SK-N-SH treated with all-trans-retinoic acid at 6 μM for 48 hours (cell line): Measurements from ENCODE around the gene SCFD2.

Experiments used
- ATAC-seq: fragments of 200-7000 bp; cut with Tn5 transposase; 3 replicates; pipeline ENCODE4 v1.9.1; 2020; ENCODE audit warnings: mild to moderate bottlenecking, moderate library complexity
- ARNTL ChIP-seq: fragments of 450-650 bp; formaldehyde crosslinking; IDR thresholded peaks from 2 replicates; pipeline ENCODE4 v1.5.0; 2020; ENCODE audit warnings: low read depth, mild to moderate bottlenecking, moderate library complexity, borderline replicate concordance
- BACH2 ChIP-seq: fragments of 250-450 bp; sonication (Bioruptor Pico); IDR thresholded peaks from 2 replicates; pipeline ENCODE4 v1.9.0; 2021; ENCODE audit warnings: mild to moderate bottlenecking, borderline replicate concordance
- CSDC2 ChIP-seq: fragments of 250-450 bp; sonication (Bioruptor Pico); IDR thresholded peaks from 2 replicates; pipeline ENCODE4 v1.5.0; 2020; ENCODE audit warnings: mild to moderate bottlenecking, moderate library complexity
- CSRNP3 ChIP-seq: fragments of 250-450 bp; sonication (Bioruptor Pico); IDR thresholded peaks from 2 replicates; pipeline ENCODE4 v1.5.1; 2021; ENCODE audit warnings: mild to moderate bottlenecking, moderate library complexity
- ESRRG ChIP-seq: fragments of 250-450 bp; sonication (Bioruptor Pico); IDR thresholded peaks from 2 replicates; pipeline ENCODE4 v1.6.1; 2021; ENCODE audit warnings: mild to moderate bottlenecking
- ISL1 ChIP-seq: fragments of 250-450 bp; sonication (Bioruptor Pico); IDR thresholded peaks from 2 replicates; pipeline ENCODE4 v2.1.2; 2022; ENCODE audit warnings: mild to moderate bottlenecking, moderate library complexity
- OSR1 ChIP-seq: fragments of 250-450 bp; sonication (Bioruptor Pico); IDR thresholded peaks from 2 replicates; pipeline ENCODE4 v1.8.0; 2022; ENCODE audit warnings: moderate library complexity, mild to moderate bottlenecking, inconsistent platforms
- RARB ChIP-seq: fragments of 250-450 bp; sonication (Bioruptor Pico); IDR thresholded peaks from 2 replicates; pipeline ENCODE4 v1.8.0; 2021; ENCODE audit warnings: mild to moderate bottlenecking, moderate library complexity
- SNAI2 ChIP-seq: fragments of 250-450 bp; sonication (Bioruptor Pico); IDR thresholded peaks from 2 replicates; pipeline ENCODE4 v1.5.0; 2020; ENCODE audit warnings: mild to moderate bottlenecking, moderate library complexity
- TCF4 ChIP-seq: fragments of 250-450 bp; sonication (Bioruptor Pico); IDR thresholded peaks from 2 replicates; pipeline ENCODE4 v1.8.0; 2021; ENCODE audit warnings: mild to moderate bottlenecking, moderate library complexity, borderline replicate concordance
- TOX ChIP-seq: fragments of 250-450 bp; sonication (Bioruptor Pico); IDR thresholded peaks from 2 replicates; pipeline ENCODE4 v1.8.0; 2021; ENCODE audit warnings: mild to moderate bottlenecking, moderate library complexity, borderline replicate concordance
- ZC3H10 ChIP-seq: fragments of 250-450 bp; sonication (Bioruptor Pico); IDR thresholded peaks from 2 replicates; pipeline ENCODE4 v1.5.1; 2021; ENCODE audit warnings: mild to moderate bottlenecking, moderate library complexity
- ZFP3 ChIP-seq: fragments of 250-450 bp; sonication (Bioruptor Pico); IDR thresholded peaks from 2 replicates; pipeline ENCODE4 v1.5.0; 2020; ENCODE audit warnings: mild to moderate bottlenecking, moderate library complexity
- ZFP30 ChIP-seq: fragments of 450-650 bp; formaldehyde crosslinking; IDR thresholded peaks from 2 replicates; pipeline ENCODE4 v1.5.0; 2022; ENCODE audit warnings: mild to moderate bottlenecking, moderate library complexity
- ZNF565 ChIP-seq: fragments of 450-650 bp; formaldehyde crosslinking; conservative IDR thresholded peaks from 2 replicates; pipeline ENCODE4 v1.5.0; 2020; ENCODE audit warnings: low read depth, mild to moderate bottlenecking, moderate library complexity
- ZNF8 ChIP-seq: fragments of 450-650 bp; formaldehyde crosslinking; IDR thresholded peaks from 2 replicates; pipeline ENCODE4 v1.5.0; 2020; ENCODE audit warnings: mild to moderate bottlenecking, moderate library complexity
- TF ChIP-seq, protein P1 (sequence below): fragments of 250-450 bp; sonication (Bioruptor Pico); IDR thresholded peaks from 2 replicates; pipeline ENCODE4 v1.8.0; 2021; ENCODE audit warnings: low read depth, mild to moderate bottlenecking, moderate library complexity, borderline replicate concordance
- TF ChIP-seq, protein P2 (sequence below): fragments of 250-450 bp; sonication (Bioruptor Pico); IDR thresholded peaks from 2 replicates; pipeline ENCODE4 v1.5.1; 2020; ENCODE audit warnings: low read depth, mild to moderate bottlenecking, moderate library complexity
- TF ChIP-seq, protein P3 (sequence below): fragments of 250-450 bp; sonication (Bioruptor Pico); IDR thresholded peaks from 2 replicates; pipeline ENCODE4 v1.8.0; 2020; ENCODE audit warnings: mild to moderate bottlenecking, moderate library complexity, borderline replicate concordance

SCFD2 gene

DNA sequence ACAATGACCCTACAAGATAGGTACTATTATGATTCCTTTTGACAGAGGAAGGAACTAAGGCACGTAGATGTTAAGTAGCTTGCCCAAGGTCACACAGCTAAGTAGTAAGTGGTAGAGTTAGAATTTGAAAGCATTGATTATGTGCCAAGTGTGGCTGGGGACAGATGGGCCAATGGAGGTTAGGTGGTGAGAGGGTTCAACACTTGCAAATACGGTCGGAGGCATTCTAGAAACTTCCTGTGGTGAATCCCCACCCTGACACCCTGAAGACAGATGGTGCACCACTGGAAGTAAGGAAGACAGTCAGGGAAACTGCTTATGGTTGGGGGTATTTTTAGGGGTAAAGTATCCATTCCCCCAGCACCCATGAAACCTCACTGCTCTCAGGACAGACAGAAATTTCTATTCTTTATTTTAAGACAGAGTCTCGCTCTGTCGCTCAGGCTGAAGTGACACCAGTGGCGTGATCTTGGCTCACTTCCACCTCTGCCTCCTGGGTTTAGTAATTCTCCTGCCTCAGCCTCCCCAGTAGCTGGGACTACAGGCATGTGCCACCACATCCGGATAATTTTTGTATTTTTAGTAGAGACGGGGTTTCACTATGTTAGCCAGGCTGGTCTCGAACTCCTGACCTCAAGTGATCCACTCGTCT is 361.2 kb downstream of the SCFD2 start:
- ATAC-seq: no peak
- TF ChIP-seq ZC3H10 (CRISPR knock-in tag) (no peak), ZNF565 (CRISPR knock-in tag) (no peak), TOX (no peak), ARNTL (CRISPR knock-in tag) (no peak)
- TF ChIP-seq, protein P1, sequence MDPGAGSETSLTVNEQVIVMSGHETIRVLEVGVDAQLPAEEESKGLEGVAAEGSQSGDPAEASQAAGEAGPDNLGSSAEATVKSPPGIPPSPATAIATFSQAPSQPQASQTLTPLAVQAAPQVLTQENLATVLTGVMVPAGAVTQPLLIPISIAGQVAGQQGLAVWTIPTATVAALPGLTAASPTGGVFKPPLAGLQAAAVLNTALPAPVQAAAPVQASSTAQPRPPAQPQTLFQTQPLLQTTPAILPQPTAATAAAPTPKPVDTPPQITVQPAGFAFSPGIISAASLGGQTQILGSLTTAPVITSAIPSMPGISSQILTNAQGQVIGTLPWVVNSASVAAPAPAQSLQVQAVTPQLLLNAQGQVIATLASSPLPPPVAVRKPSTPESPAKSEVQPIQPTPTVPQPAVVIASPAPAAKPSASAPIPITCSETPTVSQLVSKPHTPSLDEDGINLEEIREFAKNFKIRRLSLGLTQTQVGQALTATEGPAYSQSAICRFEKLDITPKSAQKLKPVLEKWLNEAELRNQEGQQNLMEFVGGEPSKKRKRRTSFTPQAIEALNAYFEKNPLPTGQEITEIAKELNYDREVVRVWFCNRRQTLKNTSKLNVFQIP (CRISPR knock-in tag): no peak

DNA sequence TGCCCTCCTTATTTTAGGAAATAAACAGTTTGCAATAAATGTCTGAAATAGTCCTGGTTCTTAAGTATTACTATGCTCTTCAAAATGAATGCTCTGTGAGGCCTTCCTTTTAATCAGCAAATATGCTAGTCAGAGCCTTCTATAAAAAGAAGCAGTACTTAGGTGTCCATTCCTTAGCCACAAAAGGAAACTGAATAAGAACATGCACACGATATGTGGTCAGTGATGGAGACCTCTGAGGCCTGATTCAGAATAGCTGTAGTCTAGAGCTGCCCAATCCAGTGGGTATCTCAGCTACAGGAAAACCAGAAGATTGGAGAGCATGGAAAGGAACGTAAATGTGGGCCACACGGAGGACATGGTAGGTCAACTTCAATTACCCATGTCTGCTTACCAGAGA is 361.9 kb downstream of the SCFD2 start:
- TF ChIP-seq CSDC2 (CRISPR knock-in tag): no peak
- TF ChIP-seq, protein P1 (CRISPR knock-in tag): no peak
- no peak for TF ChIP-seq ZNF8 (CRISPR knock-in tag)
- TF ChIP-seq ZFP3: no peak
- no peak for TF ChIP-seq TOX
- no peak for TF ChIP-seq ARNTL (CRISPR knock-in tag)
- TF ChIP-seq, protein P2, sequence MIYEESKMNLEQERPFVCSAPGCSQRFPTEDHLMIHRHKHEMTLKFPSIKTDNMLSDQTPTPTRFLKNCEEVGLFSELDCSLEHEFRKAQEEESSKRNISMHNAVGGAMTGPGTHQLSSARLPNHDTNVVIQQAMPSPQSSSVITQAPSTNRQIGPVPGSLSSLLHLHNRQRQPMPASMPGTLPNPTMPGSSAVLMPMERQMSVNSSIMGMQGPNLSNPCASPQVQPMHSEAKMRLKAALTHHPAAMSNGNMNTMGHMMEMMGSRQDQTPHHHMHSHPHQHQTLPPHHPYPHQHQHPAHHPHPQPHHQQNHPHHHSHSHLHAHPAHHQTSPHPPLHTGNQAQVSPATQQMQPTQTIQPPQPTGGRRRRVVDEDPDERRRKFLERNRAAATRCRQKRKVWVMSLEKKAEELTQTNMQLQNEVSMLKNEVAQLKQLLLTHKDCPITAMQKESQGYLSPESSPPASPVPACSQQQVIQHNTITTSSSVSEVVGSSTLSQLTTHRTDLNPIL (CRISPR knock-in tag): no peak
- TF ChIP-seq ISL1 (CRISPR knock-in tag): no peak
- no peak for TF ChIP-seq RARB (CRISPR knock-in tag)
- no peak for TF ChIP-seq CSRNP3 (CRISPR knock-in tag)
- TF ChIP-seq, protein P3, sequence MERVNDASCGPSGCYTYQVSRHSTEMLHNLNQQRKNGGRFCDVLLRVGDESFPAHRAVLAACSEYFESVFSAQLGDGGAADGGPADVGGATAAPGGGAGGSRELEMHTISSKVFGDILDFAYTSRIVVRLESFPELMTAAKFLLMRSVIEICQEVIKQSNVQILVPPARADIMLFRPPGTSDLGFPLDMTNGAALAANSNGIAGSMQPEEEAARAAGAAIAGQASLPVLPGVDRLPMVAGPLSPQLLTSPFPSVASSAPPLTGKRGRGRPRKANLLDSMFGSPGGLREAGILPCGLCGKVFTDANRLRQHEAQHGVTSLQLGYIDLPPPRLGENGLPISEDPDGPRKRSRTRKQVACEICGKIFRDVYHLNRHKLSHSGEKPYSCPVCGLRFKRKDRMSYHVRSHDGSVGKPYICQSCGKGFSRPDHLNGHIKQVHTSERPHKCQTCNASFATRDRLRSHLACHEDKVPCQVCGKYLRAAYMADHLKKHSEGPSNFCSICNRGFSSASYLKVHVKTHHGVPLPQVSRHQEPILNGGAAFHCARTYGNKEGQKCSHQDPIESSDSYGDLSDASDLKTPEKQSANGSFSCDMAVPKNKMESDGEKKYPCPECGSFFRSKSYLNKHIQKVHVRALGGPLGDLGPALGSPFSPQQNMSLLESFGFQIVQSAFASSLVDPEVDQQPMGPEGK: no peak
- TF ChIP-seq ESRRG: no peak
- no peak for TF ChIP-seq SNAI2 (CRISPR knock-in tag)
- TF ChIP-seq OSR1: no peak

DNA sequence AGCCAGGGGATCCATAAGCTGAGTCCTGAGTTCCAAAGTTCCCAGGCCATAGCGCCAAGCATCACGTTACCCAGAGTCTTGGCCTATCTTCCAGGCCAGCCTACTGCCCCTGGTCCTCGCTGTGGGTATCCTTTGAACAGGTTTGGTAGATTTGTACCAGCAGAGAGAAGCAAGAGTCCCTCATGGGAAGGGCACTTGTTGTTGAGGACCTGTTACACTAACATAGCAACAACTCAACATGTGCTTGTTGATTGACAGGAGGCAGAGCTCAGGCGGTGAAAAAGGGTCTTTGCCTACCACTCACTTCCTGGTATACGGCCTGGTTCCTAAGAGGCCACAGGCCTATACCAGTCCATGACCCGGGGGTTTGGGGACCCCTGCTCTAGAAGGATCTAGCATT is 365.3 kb downstream of the SCFD2 start:
- no peak for ATAC-seq
- TF ChIP-seq ZNF8 (CRISPR knock-in tag) (no peak), RARB (CRISPR knock-in tag) (no peak), BACH2 (CRISPR knock-in tag) (no peak), TOX (no peak), ZC3H10 (CRISPR knock-in tag) (no peak), CSDC2 (CRISPR knock-in tag) (no peak), ZFP3 (no peak), ZFP30 (no peak)
- TF ChIP-seq, protein P3: no peak

More for the DNA sequence above, 361.9 kb downstream of the SCFD2 start:
- ATAC-seq: no peak

DNA sequence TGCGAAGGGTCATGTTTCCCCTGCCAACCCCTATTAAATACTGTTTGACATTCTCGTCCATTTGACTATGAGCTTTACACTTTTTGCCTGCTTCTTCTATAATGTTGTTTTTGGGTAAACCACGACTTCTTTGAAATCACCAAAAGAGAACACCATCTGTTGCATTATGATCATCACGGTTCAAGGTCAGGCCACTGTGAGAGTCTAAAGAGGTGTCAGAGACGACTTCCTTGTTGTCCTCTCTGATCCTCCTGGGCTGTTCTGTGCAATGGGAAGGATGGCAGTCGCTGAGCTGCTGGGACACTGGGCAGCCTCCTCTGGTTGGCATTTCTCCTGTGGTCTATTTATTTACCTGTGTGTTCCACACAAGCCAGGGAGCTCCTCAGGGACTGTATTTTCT is 366.2 kb downstream of the SCFD2 start:
- ATAC-seq: no peak
- TF ChIP-seq TCF4 (CRISPR knock-in tag): no peak
- no peak for TF ChIP-seq ZNF8 (CRISPR knock-in tag)
- TF ChIP-seq ARNTL (CRISPR knock-in tag): no peak
- no peak for TF ChIP-seq ZFP30
- no peak for TF ChIP-seq ZFP3
- TF ChIP-seq SNAI2 (CRISPR knock-in tag): no peak
- no peak for TF ChIP-seq TOX
- TF ChIP-seq, protein P2 (CRISPR knock-in tag): no peak
- TF ChIP-seq CSDC2 (CRISPR knock-in tag): no peak
